Islet of Langerhans (tissue), 1 donor: Measurements from ENCODE around the gene GPR137.
"Not testable (repeated sequence)": the region's sequence is repeated elsewhere in the genome, so short reads cannot be mapped to it uniquely, and the experiment has no call there.

ENCODE experiments used
- FAIRE-seq: peaks from one replicate; lab custom pipeline; 2011; peaks lifted over from hg19 to GRCh38; lab: Jason Lieb, UNC

The GPR137 gene

GRCh38 chr11:64321026-64321425 is 35.4 kb downstream of the GPR137 start:
- no peak for FAIRE-seq

- no peak for FAIRE-seq
Measured at GRCh38 chr11:64321533-64321932, 35.9 kb downstream of the GPR137 start.

GRCh38 chr11:64322925-64323260 is 37.2 kb downstream of the GPR137 start:
- FAIRE-seq = no peak

- no peak for FAIRE-seq
Measured at GRCh38 chr11:64323373-64323772, 37.7 kb downstream of the GPR137 start.

DNA sequence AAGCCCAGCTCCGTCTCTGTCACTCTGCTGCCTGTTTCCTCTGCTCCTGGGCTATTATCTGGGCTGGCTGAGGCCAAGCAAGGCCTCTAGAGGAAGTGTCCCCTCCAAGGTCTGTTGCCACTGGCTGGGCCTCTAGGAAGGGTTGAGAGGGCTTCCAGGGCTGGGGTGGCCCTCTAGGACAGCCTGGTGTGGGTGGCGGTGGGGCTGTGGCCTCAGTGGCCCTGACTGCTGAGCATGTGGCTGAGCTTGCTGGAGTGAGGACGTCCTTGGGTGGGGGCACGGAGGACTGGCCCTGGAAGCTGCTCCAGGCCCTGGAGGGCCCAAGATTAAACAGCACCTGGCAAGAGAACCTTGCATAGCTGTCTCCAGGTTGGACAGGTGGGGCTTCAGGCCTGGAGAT is 38.3 kb downstream of the GPR137 start:
- not testable (repeated sequence) for FAIRE-seq

GRCh38 chr11:64324692-64325469 is 39.2 kb downstream of the GPR137 start:
- no peak for FAIRE-seq

GRCh38 chr11:64327375-64327774 is 41.7 kb downstream of the GPR137 start:
- no peak for FAIRE-seq

GRCh38 chr11:64327993-64328392 is 42.3 kb downstream of the GPR137 start:
- FAIRE-seq = no peak

GRCh38 chr11:64330888-64331287 is 45.2 kb downstream of the GPR137 start:
- no peak for FAIRE-seq

DNA sequence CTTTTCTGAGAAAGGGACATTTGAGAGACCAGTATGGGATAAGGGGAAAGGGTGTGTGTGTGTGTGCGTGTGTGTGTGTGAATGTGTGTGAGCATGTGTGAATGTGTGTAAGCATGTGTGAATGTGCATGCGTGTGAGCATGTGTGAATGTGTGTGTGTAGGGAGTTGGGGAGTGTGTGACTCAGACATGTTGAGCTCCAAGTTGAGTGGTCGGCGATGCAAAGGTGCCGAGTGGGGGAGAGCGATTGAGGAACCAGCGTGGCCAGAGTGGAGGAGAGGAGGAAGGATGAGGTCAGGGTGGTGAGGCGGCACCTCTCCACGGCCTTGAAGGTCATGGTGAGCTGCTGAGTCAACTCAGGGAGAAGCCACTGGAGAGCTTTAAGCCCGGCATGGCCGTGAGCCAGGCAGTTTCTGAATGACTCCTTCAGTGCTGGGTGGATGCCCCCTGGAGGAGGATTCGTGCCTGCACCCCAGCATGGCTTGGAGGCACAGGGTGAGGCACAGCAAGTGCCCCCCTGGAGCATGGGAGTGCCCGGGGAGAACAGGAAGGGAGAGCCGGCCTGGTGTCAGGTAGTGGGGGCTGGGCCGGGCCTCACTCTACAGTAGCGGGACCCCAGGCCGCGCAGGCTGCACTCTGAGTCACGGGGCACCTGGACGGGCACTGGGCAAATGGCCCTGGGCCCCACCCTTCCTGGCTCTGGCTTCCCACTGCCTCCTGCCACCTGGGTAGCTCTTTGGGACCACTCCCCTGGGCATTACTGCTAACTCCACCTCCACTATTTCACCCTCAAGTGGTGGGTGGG is 46.1 kb downstream of the GPR137 start:
- FAIRE-seq = no peak

DNA sequence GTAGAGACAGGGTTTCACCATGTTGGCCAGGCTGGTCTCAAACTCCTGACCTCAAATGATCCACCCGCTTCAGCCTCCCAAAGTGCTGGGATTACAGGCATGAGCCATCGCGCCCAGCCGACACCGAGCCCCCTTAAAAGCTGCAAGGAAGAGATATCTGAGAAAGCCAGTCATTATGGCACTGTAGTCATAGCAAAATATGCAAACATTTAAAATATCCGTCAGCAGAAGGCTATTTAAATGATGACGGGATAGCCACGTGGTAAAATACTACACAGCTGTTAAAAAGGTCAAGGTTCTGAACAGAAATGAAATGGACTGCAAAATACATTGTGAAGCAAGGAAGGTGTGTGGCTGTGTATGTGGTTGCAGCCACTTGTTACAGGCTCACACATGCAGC is 47.9 kb downstream of the GPR137 start:
- no peak for FAIRE-seq

DNA sequence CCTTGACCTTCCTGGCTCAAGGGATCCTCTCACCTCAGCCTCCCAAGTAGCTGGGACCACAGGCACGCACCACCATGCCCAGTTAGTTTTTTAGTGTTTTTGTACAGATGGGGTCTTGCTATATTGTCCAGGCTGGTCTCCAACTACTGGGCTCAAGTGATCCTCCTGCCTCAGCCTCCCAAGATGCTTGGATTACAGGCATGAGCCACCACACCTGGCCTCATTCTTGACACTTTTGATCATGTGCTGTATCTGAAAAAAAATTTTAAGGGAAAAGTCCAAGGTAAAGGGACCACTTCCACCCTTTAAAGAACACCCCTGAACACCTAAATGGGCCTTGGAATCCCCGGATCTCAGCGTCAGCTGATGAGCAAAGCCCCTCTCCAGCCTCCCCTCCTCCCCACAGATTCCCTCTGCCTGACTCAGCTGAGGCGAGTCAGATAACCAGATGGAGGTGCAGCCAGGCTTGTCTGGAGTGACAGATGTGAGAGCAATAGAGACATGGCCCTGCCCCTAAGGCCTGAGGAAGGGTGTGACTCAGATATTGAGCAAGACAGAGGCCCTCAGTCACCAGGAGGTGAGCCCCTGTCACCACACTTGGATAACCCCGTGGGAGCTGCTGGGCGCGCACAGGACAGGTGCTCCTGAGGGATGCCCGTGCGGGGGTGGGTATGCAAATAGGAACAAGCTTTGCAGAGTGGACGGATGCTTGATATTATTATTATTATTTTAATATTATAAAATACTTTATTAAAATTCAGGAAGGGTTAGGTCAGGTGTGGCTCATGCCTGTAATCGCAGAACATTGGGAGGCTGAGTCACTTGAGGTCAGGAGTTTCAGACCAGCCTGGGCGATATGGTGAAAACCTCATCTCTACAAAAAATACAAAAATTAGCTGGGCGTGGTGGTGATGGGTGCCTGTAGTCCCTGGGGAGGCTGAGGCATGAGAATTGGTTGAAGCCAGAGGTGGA is 49.4 kb downstream of the GPR137 start:
- FAIRE-seq = no peak

GRCh38 chr11:64337538-64338249 is 52.0 kb downstream of the GPR137 start:
- no peak for FAIRE-seq

- FAIRE-seq = no peak
Measured at GRCh38 chr11:64338716-64339115, 53.1 kb downstream of the GPR137 start.
